ENCODE results near the gene C1orf198. TPM values are rescaled to one million over a fixed set of nuclear protein-coding genes. Genes with fewer than 3 reads are reported as not detected.

Gene C1orf198
- total RNA-seq, 1 donor from 2014 or later: 48.5 TPM

DNA sequence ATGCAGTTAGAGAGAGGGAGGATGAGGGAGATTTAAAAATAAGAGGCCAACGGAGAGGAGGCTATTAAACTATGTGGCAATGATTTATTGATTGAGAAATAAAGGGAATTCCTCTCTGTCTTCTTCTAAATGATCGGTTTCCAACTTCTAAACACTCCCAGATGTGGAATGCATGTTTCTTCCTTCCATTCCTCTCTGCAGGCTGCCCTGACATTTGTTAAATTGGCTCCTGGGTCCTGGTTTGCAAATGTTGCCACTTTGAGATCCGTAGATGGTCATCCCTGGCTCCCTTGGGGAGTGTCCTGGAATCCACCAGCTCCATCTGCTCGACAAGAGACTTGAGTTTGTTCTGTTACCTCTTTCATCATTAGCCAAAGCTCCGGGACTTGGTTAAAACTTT lies 10.3 kb upstream of the C1orf198 start:
- H3K36me3 ChIP-seq: no peaks in the 10 kb centered on the region
- H3K4me1 ChIP-seq: peaks cover 22% of the 10 kb centered on the region
- H3K4me3 ChIP-seq: no peak overlapping the region
- no peak overlapping the region for H3K9ac ChIP-seq
- Mint-ChIP-seq H3K4me1 (peaks cover 39% of the 10 kb centered on the region), H3K9me3 (no peaks in the 10 kb centered on the region), H3K27ac (no peak overlapping the region), H3K27me3 (ENCODE audit: insufficient read depth, low read depth) (peaks cover 20% of the 10 kb centered on the region), H3K36me3 (peaks cover 6% of the 10 kb centered on the region), H3K4me3 (no peak overlapping the region)
- TF ChIP-seq EZH2phosphoT487 (IDR thresholded peaks at IDR 0.05) (no peak), EZH2 (IDR thresholded peaks at IDR 0.05) (no peak), CTCF (IDR thresholded peaks at IDR 0.05) (no peak)
- no peaks in the 10 kb centered on the region for H3K9me3 ChIP-seq (ENCODE audit: low read depth)
- no peak overlapping the region for H2AFZ ChIP-seq (replicated peaks)
- H3K4me2 ChIP-seq: no peak overlapping the region
- no peaks in the 10 kb centered on the region for H4K20me1 ChIP-seq (ENCODE audit: low read depth)
- no peaks in the 10 kb centered on the region for H3F3A ChIP-seq (ENCODE audit: low read depth)
- no peaks in the 10 kb centered on the region for H3K79me2 ChIP-seq (ENCODE audit: low read depth)
- no peak for DNase-seq (ENCODE audit: low spot score)
- no peaks in the 10 kb centered on the region for H3K27me3 ChIP-seq
- no peak overlapping the region for H3K27ac ChIP-seq

DNA sequence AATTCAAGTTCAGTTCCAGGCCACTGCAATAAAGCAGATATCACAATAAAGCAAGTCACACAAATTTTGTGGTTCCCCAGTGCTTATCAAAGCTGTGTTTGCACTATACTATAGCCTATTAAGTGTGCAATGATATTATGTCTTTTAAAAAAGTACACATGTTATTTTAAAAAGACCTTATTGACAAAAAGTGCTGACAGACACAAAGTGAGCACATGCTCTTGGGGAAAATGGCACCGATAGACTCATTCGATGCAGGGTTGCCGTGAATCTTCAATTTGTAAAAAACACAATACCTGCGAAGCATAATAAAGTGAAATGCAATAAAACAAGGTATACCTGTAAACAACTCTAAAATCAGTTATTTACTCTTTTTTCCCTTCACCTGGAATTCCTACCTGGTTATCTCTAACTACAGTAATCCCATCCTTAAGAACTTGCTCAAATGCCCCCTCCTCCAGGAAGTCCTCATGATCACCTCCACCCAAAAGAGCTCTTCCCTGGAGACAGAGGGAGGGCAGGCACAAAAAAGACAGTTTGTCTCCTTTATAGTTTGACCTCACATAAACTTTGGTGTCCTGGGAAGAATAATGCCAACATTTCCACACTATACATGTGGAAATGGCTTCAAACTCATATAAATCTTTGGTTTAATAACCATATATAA lies 9.7 kb upstream of the C1orf198 start:
- Mint-ChIP-seq H3K36me3 (peaks cover 6% of the 10 kb centered on the region), H3K27ac (no peak overlapping the region), H3K4me1 (peaks cover 39% of the 10 kb centered on the region), H3K9me3 (no peaks in the 10 kb centered on the region), H3K4me3 (no peak overlapping the region), H3K27me3 (ENCODE audit: insufficient read depth, low read depth) (peaks cover 20% of the 10 kb centered on the region)
- H2AFZ ChIP-seq (replicated peaks): no peak overlapping the region
- no peaks in the 10 kb centered on the region for H3K27me3 ChIP-seq
- H3K27ac ChIP-seq: no peak overlapping the region
- H3K4me2 ChIP-seq: no peak overlapping the region
- no peak for DNase-seq (ENCODE audit: low spot score)
- peaks cover 22% of the 10 kb centered on the region for H3K4me1 ChIP-seq
- no peak for TF ChIP-seq CTCF (IDR thresholded peaks at IDR 0.05)
- TF ChIP-seq EZH2phosphoT487 (IDR thresholded peaks at IDR 0.05): no peak
- TF ChIP-seq EZH2 (IDR thresholded peaks at IDR 0.05): no peak
- no peaks in the 10 kb centered on the region for H4K20me1 ChIP-seq (ENCODE audit: low read depth)
- H3K4me3 ChIP-seq: no peak overlapping the region
- H3K36me3 ChIP-seq: no peaks in the 10 kb centered on the region
- no peaks in the 10 kb centered on the region for H3K79me2 ChIP-seq (ENCODE audit: low read depth)
- H3F3A ChIP-seq (ENCODE audit: low read depth): no peaks in the 10 kb centered on the region
- H3K9me3 ChIP-seq (ENCODE audit: low read depth): no peaks in the 10 kb centered on the region
- H3K9ac ChIP-seq: no peak overlapping the region

DNA sequence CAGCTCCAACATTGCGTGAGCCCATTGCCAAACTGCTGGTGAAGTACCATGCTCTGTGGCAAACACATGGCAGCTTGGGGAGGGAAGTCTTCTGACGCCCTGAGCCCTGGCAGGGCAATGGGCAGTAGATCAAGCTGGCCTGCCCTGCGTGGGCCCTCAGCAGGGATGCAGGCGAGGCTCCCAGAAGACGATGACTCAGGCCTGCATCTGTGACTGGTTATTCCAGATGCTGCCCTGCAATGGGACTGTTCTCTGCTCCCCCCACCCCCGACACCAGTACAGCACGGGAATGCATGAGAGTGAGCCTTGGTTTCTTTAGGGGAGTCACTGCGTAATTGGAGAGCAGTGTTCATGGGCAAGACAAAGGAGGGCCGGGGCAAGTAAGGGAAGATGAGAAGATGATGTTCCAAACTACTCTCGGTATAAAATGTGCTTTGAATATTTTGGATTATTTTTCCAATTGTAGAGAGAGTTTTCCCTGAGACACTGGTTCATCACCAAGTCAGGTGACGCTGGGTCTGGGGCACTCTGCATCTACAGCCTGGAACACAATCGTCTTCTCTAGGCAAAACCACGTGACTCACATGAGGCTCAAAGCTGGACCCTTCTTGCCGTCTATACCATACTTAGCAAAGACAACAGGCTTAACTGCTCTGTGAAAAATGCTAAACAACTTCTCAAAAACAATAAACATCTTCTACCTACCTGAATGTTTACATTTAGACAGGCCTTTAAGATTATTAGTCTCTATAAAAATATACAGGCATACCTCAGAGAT lies 9.0 kb upstream of the C1orf198 start:
- Histone ChIP-seq H3F3A (ENCODE audit: low read depth) (no peaks in the 10 kb centered on the region), H4K20me1 (ENCODE audit: low read depth) (no peaks in the 10 kb centered on the region), H3K4me2 (no peak overlapping the region), H3K36me3 (no peaks in the 10 kb centered on the region), H3K27me3 (no peaks in the 10 kb centered on the region), H3K4me3 (no peak overlapping the region), H3K27ac (no peak overlapping the region), H3K79me2 (ENCODE audit: low read depth) (no peaks in the 10 kb centered on the region), H3K9me3 (ENCODE audit: low read depth) (no peaks in the 10 kb centered on the region), H3K4me1 (peaks cover 17% of the 10 kb centered on the region), H2AFZ (replicated peaks) (no peak overlapping the region), H3K9ac (no peak overlapping the region)
- TF ChIP-seq EZH2phosphoT487 (IDR thresholded peaks at IDR 0.05): no peak
- no peak for TF ChIP-seq CTCF (IDR thresholded peaks at IDR 0.05)
- TF ChIP-seq EZH2 (IDR thresholded peaks at IDR 0.05): no peak
- H3K4me3 Mint-ChIP-seq: no peak overlapping the region
- peaks cover 6% of the 10 kb centered on the region for H3K36me3 Mint-ChIP-seq
- no peak for DNase-seq (ENCODE audit: low spot score)
- no peak overlapping the region for H3K27ac Mint-ChIP-seq
- H3K9me3 Mint-ChIP-seq: no peaks in the 10 kb centered on the region
- peaks cover 36% of the 10 kb centered on the region for H3K4me1 Mint-ChIP-seq
- peaks cover 17% of the 10 kb centered on the region for H3K27me3 Mint-ChIP-seq (ENCODE audit: insufficient read depth, low read depth)

Data from neural progenitor cell (in vitro differentiated cells).